Astrocyte of the spinal cord (primary cell): ENCODE data around the gene HDAC10.

ENCODE experiments used
- DNase-seq: peaks from one replicate; pipeline ENCODE4 v3.0.0; 2011; ENCODE audit warnings: low read depth, low spot score
- H3K4me3 ChIP-seq: 2 replicates; pipeline ENCODE4 v1.5.1; 2011; ENCODE audit warnings: low read depth, mild to moderate bottlenecking, low read length, moderate library complexity
- in situ Hi-C: cut with HindIII; loops from 2 replicates; pipeline ENCODE4 v1.10.0; 2017; ENCODE audit warnings: low sequenced_read_pairs
- TF ChIP-seq, protein P1 (sequence below): IDR thresholded peaks from 2 replicates; pipeline ENCODE4 v1.5.1; 2012; ENCODE audit warnings: low read depth, mild to moderate bottlenecking, low read length, inconsistent platforms

Gene HDAC10

GRCh38 chr22:50289942-50290630, 39.0 kb upstream of the HDAC10 start:
- H3K4me3 ChIP-seq, result no peak overlapping the region
- TF ChIP-seq, protein P1, sequence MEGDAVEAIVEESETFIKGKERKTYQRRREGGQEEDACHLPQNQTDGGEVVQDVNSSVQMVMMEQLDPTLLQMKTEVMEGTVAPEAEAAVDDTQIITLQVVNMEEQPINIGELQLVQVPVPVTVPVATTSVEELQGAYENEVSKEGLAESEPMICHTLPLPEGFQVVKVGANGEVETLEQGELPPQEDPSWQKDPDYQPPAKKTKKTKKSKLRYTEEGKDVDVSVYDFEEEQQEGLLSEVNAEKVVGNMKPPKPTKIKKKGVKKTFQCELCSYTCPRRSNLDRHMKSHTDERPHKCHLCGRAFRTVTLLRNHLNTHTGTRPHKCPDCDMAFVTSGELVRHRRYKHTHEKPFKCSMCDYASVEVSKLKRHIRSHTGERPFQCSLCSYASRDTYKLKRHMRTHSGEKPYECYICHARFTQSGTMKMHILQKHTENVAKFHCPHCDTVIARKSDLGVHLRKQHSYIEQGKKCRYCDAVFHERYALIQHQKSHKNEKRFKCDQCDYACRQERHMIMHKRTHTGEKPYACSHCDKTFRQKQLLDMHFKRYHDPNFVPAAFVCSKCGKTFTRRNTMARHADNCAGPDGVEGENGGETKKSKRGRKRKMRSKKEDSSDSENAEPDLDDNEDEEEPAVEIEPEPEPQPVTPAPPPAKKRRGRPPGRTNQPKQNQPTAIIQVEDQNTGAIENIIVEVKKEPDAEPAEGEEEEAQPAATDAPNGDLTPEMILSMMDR, result no peak
- in situ Hi-C loops, result no loop called here
- DNase-seq, result no peak

GRCh38 chr22:50289151-50289941, 38.3 kb upstream of the HDAC10 start:
- TF ChIP-seq, protein P1, result no peak
- no peak for DNase-seq
- in situ Hi-C loops, result no loop called here
- no peak overlapping the region for H3K4me3 ChIP-seq

DNA sequence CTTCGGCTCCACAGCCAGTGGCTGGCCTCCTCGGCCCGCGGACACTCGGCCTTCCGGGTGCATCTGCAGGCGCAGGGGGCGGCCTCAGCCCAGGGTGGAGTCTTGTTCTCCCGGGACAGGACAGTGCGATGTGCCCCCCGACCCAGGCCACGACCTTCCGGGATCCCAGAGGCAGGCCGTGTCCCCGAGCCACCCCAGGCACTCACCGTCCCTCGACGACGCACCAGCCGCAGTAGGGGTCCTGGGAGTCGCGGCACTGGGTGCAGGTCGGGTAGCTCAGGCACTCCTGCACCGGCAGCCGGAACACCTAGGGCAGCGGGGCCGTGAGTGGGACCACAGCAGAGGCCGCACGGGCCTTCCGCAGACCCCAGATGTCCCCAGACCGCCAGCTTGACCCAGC, 36.7 kb upstream of the HDAC10 start:
- in situ Hi-C loops, result no loop called here
- TF ChIP-seq, protein P1, result no peak
- no peak overlapping the region for H3K4me3 ChIP-seq
- no peak for DNase-seq

DNA sequence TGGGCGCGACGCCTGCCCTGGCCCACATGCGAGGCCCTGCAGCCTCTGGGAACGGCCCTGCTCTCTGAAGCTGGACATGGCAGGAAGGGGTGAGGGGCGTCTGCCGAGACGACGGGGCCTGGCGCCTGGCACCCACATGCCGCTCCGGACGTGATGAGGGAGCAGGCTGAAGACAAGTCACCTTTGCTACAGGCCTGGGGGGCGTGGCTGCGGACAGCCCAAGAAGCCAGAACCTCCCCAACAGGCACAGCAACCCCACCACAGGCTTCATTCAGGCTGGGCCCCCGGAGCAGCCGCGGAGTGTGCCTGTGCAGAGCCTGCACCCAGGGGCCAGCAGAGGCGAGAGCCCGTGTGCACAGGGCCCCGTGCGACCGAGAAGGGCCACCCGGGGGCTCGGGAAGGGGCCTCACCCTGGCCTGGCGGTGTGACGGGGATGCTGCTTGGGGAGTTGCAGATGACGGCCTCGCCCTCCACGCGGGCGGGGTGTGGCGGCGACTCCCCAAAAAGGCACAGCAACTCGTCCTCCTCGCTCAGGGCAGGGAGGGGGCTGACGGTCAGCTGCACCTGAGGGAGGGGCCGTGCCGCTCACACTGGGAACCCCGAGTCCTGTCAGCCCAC, 35.7 kb upstream of the HDAC10 start:
- TF ChIP-seq, protein P1, result no peak
- in situ Hi-C loops, result no loop called here

GRCh38 chr22:50286275-50286674, 35.2 kb upstream of the HDAC10 start:
- H3K4me3 ChIP-seq, result no peak overlapping the region
- DNase-seq, result no peak
- in situ Hi-C loops, result no loop called here
- TF ChIP-seq, protein P1, result no peak

More for the DNA sequence above, 35.7 kb upstream of the HDAC10 start:
- H3K4me3 ChIP-seq, result no peak overlapping the region
- DNase-seq, result no peak

DNA sequence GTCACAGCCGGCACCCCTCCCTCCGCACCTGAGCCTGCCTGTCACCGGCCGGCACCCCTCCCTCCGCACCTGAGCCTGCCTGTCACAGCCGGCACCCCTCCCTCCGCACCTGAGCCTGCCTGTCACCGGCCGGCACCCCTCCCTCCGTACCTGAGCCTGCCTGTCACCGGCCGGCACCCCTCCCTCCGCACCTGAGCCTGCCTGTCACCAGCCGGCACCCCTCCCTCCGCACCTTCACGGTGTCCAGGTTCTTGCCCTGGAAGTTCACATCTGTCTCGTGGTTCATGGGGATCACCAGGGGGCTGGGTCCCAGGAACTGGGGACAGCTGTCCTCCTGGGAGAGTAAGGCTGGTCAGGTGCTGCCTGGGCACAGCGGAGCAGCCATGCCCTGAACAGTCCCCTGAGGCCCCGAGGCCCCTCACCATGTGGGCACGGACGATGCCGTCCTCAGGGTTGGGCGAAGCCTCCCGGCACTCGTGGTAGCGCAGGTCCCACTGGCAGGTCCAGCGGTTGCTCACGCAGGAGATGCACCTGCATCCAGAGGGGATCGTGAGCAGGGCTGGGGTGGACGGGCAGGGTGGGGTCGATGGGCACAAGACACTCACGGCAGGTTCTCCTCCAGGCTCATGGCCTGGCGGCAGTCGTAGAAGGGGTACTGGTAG, 34.6 kb upstream of the HDAC10 start:
- no peak for DNase-seq
- no peak overlapping the region for H3K4me3 ChIP-seq
- TF ChIP-seq, protein P1, result no peak
- in situ Hi-C loops, result no loop called here
